Mesothelial cell of epicardium (in vitro differentiated cells): Measurements from ENCODE around the gene BUD31. TPM values are rescaled to one million over a fixed set of nuclear protein-coding genes. Genes with fewer than 3 reads are reported as not detected.

ENCODE experiments used
- DNase-seq, 2 experiments: peaks; one replicate each; pipeline ENCODE4 v3.0.0; 2021; ENCODE audit warnings: low spot score in 2 of 2; ENCODE audit not compliant: unreplicated experiment in 2 of 2
- H3K27ac Mint-ChIP-seq: 2 replicates; pipeline ENCODE4 v1.8.0; 2021; ENCODE audit warnings: mixed read lengths
- H3K27me3 Mint-ChIP-seq: 2 replicates; pipeline ENCODE4 v1.8.0; 2021; ENCODE audit warnings: low read depth, mixed read lengths
- H3K36me3 Mint-ChIP-seq: 2 replicates; pipeline ENCODE4 v1.8.0; 2021; ENCODE audit warnings: mixed read lengths
- H3K4me1 Mint-ChIP-seq: 2 replicates; pipeline ENCODE4 v1.8.0; 2021; ENCODE audit warnings: mixed read lengths
- H3K4me3 Mint-ChIP-seq: 2 replicates; pipeline ENCODE4 v1.8.0; 2021; ENCODE audit warnings: mild to moderate bottlenecking, moderate library complexity, mixed read lengths
- H3K9me3 Mint-ChIP-seq: 2 replicates; pipeline ENCODE4 v1.8.0; 2021; ENCODE audit warnings: mixed read lengths
- total RNA-seq: library from RNA; stranded (reverse); gene quantifications from 3 replicates; pipeline ENCODE4 v1.2.1, GENCODE V29; 2021
- TF ChIP-seq, protein P1 (sequence below): fragments of 200-600 bp; sonication (generic); IDR thresholded peaks from one replicate; pipeline ENCODE4 v1.5.0; 2021; ENCODE audit warnings: antibody characterized with exemption; ENCODE audit not compliant: unreplicated experiment

Gene BUD31
- total RNA-seq, 1 donor from 2014 or later = 63.1 TPM

DNA sequence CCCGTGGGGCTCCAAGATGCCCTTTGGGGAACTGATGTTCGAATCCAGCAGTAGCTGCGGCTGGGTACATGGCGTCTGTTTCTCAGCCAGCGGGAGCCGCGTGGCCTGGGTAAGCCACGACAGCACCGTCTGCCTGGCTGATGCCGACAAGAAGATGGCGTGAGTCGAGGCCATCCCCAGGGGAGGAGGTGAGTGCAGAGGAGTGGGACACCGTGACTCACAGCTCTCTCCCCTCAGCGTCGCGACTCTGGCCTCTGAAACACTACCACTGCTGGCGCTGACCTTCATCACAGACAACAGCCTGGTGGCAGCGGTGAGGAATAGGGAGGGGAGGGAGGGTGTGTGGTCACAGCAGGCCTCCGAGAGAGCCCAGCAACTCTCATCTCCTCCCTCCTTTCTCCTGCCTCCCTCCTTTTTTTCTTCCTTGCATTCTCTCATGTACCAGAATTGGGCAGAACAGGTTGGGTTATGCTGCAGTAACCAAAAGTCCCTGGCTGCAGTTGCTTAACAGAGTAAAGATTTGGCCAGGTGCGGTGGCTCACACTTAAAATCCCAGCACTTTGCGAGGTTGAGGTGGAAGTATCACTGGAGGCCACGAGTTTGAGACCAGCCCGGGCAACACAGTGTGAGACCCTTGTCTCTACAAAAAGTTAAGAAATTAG, 17.7 kb upstream of the BUD31 start:
- H3K27ac Mint-ChIP-seq = no peak overlapping the region
- peaks cover 14% of the 10 kb centered on the region for H3K4me1 Mint-ChIP-seq
- no peak for DNase-seq
- H3K9me3 Mint-ChIP-seq = no peaks in the 10 kb centered on the region
- peaks cover 10% of the 10 kb centered on the region for H3K36me3 Mint-ChIP-seq
- peak overlapping the region; percentile 39 for H3K4me3 Mint-ChIP-seq
- H3K27me3 Mint-ChIP-seq = no peaks in the 10 kb centered on the region
- TF ChIP-seq, protein P1, sequence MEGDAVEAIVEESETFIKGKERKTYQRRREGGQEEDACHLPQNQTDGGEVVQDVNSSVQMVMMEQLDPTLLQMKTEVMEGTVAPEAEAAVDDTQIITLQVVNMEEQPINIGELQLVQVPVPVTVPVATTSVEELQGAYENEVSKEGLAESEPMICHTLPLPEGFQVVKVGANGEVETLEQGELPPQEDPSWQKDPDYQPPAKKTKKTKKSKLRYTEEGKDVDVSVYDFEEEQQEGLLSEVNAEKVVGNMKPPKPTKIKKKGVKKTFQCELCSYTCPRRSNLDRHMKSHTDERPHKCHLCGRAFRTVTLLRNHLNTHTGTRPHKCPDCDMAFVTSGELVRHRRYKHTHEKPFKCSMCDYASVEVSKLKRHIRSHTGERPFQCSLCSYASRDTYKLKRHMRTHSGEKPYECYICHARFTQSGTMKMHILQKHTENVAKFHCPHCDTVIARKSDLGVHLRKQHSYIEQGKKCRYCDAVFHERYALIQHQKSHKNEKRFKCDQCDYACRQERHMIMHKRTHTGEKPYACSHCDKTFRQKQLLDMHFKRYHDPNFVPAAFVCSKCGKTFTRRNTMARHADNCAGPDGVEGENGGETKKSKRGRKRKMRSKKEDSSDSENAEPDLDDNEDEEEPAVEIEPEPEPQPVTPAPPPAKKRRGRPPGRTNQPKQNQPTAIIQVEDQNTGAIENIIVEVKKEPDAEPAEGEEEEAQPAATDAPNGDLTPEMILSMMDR = no peak

DNA sequence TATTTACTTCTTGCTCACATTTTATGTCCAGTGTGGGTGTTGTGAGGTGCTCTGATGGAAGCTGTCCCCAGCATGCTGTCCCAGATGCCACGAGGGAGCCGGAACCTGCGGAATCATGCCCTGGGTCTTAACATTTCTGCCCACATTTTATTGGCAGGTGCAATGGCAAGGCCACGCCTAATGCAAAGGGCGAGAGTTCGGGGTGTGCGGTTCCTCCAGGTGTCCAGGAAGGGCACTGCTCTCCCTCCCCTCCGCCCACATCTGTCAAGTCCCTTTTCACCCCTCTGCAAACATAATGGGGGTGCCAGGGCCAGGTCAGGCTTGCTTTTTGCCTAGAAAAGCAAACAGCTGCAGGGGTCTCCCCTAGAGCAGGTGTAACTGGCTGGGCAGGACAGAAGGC, 16.7 kb upstream of the BUD31 start:
- Mint-ChIP-seq H3K36me3 (peaks cover 13% of the 10 kb centered on the region), H3K27me3 (no peaks in the 10 kb centered on the region)

DNA sequence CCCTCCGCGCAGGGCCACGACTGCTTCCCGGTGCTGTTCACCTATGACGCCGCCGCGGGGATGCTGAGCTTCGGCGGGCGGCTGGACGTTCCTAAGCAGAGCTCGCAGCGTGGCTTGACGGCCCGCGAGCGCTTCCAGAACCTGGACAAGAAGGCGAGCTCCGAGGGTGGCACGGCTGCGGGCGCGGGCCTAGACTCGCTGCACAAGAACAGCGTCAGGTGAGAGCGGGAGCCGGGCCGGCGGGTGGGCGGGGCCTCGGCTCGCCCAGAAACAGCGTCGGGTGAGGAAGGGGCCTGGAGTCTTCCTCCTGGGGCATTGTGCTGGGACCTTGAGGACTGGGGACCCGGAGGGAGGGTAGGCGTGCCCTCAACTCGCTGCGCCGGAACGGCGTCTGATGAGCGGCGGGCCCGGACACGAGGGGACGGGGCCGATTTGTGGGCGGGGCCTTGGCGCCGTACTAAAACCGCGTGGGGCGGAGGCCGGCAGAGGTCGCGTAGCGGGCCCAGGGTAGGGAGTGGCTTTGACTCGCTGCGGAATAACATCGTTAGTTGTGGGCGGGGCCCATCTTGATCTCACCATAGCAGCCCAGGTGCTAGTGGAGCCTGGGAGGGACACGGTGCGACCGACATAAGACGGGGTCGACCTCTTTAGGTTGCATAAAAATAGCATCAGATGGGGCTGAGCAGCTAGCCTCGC, 16.0 kb upstream of the BUD31 start:
- Mint-ChIP-seq H3K9me3 (no peaks in the 10 kb centered on the region), H3K27ac (peak overlapping the region; percentile 82), H3K36me3 (peaks cover 15% of the 10 kb centered on the region), H3K4me3 (peak overlapping the region; percentile 86), H3K27me3 (no peaks in the 10 kb centered on the region), H3K4me1 (peaks cover 14% of the 10 kb centered on the region)
- TF ChIP-seq, protein P1 = no peak
- peak in 1 of 2 experiments; percentile 66 for DNase-seq

More for the DNA sequence above, 16.7 kb upstream of the BUD31 start:
- peak overlapping the region; percentile 86 for H3K4me3 Mint-ChIP-seq
- H3K4me1 Mint-ChIP-seq = peaks cover 14% of the 10 kb centered on the region
- H3K27ac Mint-ChIP-seq = no peak overlapping the region
- H3K9me3 Mint-ChIP-seq = no peaks in the 10 kb centered on the region
- DNase-seq = no peak
- TF ChIP-seq, protein P1 = no peak

DNA sequence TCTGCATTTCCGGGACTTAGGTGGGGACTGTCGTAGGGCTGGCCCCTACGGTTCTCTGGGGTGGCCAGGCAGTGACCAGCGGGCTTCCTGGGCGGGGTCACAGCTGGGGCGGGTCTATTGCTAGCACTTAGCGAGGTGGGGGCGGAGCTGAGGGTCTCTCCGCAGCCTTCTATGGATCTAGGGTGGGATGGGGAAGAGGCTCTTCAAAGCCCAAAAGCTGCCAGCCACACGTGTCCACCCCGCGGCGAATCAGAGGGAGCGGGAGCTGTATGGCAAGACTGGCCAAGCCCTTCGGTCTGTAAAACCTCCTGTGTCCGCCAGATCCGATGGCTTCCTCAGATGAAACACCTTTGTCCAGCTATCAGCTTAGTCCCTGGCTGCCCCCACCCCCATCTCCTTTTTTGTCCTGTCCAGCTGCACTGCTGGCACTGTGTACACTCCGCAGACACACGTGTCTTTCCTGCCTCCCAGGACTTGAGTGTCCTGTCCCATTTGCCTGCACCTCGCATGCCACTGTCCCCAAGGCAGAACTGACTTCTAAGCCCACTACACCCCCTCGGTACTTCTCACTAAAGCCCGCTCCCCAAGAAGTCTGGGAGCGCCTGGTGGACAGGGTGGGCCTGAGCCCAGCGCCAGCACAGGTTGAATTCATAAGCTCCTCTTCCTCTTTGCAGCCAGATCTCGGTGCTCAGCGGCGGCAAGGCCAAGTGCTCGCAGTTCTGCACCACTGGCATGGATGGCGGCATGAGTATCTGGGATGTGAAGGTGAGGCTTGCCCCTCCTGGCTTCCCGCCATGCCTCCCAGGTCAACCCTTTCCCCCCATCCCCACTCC, 15.2 kb upstream of the BUD31 start:
- H3K9me3 Mint-ChIP-seq = no peaks in the 10 kb centered on the region
- H3K27ac Mint-ChIP-seq = peak overlapping the region; percentile 82
- peaks cover 14% of the 10 kb centered on the region for H3K4me1 Mint-ChIP-seq
- H3K4me3 Mint-ChIP-seq = peak overlapping the region; percentile 86
- no peaks in the 10 kb centered on the region for H3K27me3 Mint-ChIP-seq
- H3K36me3 Mint-ChIP-seq = peaks cover 12% of the 10 kb centered on the region
- TF ChIP-seq, protein P1 = no peak
- DNase-seq = no peak

DNA sequence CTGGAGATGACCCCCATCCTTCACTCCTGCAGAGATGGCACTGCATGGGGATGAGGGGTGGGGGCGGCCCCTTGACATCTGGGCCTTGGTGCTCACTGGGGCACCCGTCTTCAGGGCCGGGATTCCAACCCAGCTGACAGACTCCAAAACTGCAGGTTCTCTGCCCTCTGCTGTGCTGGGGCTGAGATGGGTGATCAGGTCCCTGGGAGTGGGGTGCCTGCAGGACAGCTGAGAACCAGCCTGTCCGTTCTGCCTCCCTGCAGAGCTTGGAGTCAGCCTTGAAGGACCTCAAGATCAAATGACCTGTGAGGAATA, 14.6 kb upstream of the BUD31 start:
- TF ChIP-seq, protein P1 = no peak
- H3K4me1 Mint-ChIP-seq = peaks cover 14% of the 10 kb centered on the region
- H3K9me3 Mint-ChIP-seq = no peaks in the 10 kb centered on the region
- no peak overlapping the region for H3K27ac Mint-ChIP-seq
- H3K36me3 Mint-ChIP-seq = peaks cover 12% of the 10 kb centered on the region
- DNase-seq = no peak
- H3K27me3 Mint-ChIP-seq = no peaks in the 10 kb centered on the region
- H3K4me3 Mint-ChIP-seq = peak overlapping the region; percentile 86
